ENCODE results near the gene HPN.

DNA sequence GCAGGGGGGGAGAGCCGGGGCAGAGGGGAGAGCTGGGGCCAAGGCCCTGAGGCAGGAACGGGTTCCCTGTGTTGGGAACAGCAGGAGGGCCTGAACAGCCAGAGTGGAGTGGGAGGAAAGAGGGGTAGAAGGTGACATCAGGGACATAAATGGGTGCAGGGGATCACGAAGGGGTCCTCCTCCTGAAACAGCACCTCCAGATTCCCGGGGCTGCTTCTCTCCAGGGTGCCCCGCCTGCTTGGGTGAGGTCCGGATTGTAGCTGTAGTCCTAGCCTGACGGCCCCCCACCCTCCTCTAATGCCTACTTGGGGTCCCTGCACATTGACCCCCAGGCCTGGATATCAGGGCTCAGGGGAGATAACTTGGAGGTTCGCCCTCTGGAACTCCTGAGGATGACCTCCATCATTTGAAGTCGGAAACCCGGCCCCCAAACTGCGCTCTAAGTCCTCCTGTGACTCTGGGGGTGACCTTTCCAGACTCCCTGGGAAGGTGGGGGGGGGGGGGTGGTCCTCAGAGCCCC lies 11.7 kb upstream of the HPN start:
- TF ChIP-seq, protein P1, sequence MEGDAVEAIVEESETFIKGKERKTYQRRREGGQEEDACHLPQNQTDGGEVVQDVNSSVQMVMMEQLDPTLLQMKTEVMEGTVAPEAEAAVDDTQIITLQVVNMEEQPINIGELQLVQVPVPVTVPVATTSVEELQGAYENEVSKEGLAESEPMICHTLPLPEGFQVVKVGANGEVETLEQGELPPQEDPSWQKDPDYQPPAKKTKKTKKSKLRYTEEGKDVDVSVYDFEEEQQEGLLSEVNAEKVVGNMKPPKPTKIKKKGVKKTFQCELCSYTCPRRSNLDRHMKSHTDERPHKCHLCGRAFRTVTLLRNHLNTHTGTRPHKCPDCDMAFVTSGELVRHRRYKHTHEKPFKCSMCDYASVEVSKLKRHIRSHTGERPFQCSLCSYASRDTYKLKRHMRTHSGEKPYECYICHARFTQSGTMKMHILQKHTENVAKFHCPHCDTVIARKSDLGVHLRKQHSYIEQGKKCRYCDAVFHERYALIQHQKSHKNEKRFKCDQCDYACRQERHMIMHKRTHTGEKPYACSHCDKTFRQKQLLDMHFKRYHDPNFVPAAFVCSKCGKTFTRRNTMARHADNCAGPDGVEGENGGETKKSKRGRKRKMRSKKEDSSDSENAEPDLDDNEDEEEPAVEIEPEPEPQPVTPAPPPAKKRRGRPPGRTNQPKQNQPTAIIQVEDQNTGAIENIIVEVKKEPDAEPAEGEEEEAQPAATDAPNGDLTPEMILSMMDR (conservative IDR thresholded peaks at IDR 0.05): no peak
- TF ChIP-seq ZFX (IDR thresholded peaks at IDR 0.05): no peak

Data from C4-2B (cell line).